ENCODE data around the gene CYP2U1.

CYP2U1 gene

GRCh38 chr4:107994894-107995293 is 63.5 kb downstream of the CYP2U1 start:
- Histone ChIP-seq H3K9me2 (replicated peaks; ENCODE audit: insufficient read depth, low read length) (no peaks in the 10 kb centered on the region), H4K20me1 (ENCODE audit: insufficient read depth, low read length) (no peaks in the 10 kb centered on the region), H3K27ac (ENCODE audit: low read length) (no peak overlapping the region), H3K9me3 (replicated peaks; ENCODE audit: insufficient read depth, low read length) (no peaks in the 10 kb centered on the region), H3K79me2 (ENCODE audit: low read length) (peaks cover 100% of the 10 kb centered on the region), H3K4me3 (ENCODE audit: low read length) (no peak overlapping the region), H3F3A (ENCODE audit: insufficient read depth, low read length) (peaks cover 11% of the 10 kb centered on the region; the same call in 1 of the 2 replicates), H3K27me3 (replicated peaks; ENCODE audit: insufficient read depth, low read length) (no peaks in the 10 kb centered on the region), H3K36me3 (replicated peaks; ENCODE audit: insufficient read depth, low read length) (no peaks in the 10 kb centered on the region; the same call in 1 of the 2 replicates), H3K4me1 (ENCODE audit: low read length) (peaks cover 55% of the 10 kb centered on the region), H3K9ac (ENCODE audit: low read length) (no peak overlapping the region), H3K4me2 (ENCODE audit: low read depth, low read length) (peak overlapping the region; percentile 51), H2AFZ (ENCODE audit: low read length) (no peak overlapping the region)
- TF ChIP-seq EZH2 (optimal IDR thresholded peaks at IDR 0.05; ENCODE audit: low read depth, low read length) = no peak
- DNase-seq = no peak

- no peaks in the 10 kb centered on the region for H3K27me3 ChIP-seq (replicated peaks; ENCODE audit: insufficient read depth, low read length)
- TF ChIP-seq EZH2 (optimal IDR thresholded peaks at IDR 0.05; ENCODE audit: low read depth, low read length) = no peak
- no peak for TF ChIP-seq EZH2phosphoT487 (IDR thresholded peaks at IDR 0.05; ENCODE audit: low read length)
- TF ChIP-seq, protein P1, sequence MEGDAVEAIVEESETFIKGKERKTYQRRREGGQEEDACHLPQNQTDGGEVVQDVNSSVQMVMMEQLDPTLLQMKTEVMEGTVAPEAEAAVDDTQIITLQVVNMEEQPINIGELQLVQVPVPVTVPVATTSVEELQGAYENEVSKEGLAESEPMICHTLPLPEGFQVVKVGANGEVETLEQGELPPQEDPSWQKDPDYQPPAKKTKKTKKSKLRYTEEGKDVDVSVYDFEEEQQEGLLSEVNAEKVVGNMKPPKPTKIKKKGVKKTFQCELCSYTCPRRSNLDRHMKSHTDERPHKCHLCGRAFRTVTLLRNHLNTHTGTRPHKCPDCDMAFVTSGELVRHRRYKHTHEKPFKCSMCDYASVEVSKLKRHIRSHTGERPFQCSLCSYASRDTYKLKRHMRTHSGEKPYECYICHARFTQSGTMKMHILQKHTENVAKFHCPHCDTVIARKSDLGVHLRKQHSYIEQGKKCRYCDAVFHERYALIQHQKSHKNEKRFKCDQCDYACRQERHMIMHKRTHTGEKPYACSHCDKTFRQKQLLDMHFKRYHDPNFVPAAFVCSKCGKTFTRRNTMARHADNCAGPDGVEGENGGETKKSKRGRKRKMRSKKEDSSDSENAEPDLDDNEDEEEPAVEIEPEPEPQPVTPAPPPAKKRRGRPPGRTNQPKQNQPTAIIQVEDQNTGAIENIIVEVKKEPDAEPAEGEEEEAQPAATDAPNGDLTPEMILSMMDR (IDR thresholded peaks at IDR 0.05; ENCODE audit: low read length) = no peak
- H3K9ac ChIP-seq (ENCODE audit: low read length) = no peak overlapping the region
- peaks cover 5% of the 10 kb centered on the region; the same call in 1 of the 2 replicates for H3K36me3 ChIP-seq (replicated peaks; ENCODE audit: insufficient read depth, low read length)
- H3K9me3 ChIP-seq (replicated peaks; ENCODE audit: insufficient read depth, low read length) = no peaks in the 10 kb centered on the region
- H2AFZ ChIP-seq (ENCODE audit: low read length) = no peak overlapping the region
- no peak overlapping the region for H3K4me3 ChIP-seq (ENCODE audit: low read length)
- DNase-seq = peak; percentile 33
- H3K79me2 ChIP-seq (ENCODE audit: low read length) = peaks cover 100% of the 10 kb centered on the region
- peaks cover 62% of the 10 kb centered on the region for H3K4me1 ChIP-seq (ENCODE audit: low read length)
- peaks cover 11% of the 10 kb centered on the region; the same call in 1 of the 2 replicates for H3F3A ChIP-seq (ENCODE audit: insufficient read depth, low read length)
- peak overlapping the region; percentile 43 for H3K4me2 ChIP-seq (ENCODE audit: low read depth, low read length)
- H3K27ac ChIP-seq (ENCODE audit: low read length) = peak overlapping the region; percentile 33; the same call in 1 of the 2 replicates
- H3K9me2 ChIP-seq (replicated peaks; ENCODE audit: insufficient read depth, low read length) = no peaks in the 10 kb centered on the region
- H4K20me1 ChIP-seq (ENCODE audit: insufficient read depth, low read length) = no peaks in the 10 kb centered on the region
Measured at GRCh38 chr4:107996949-107997788, 65.8 kb downstream of the CYP2U1 start.

GRCh38 chr4:107997794-107998193 is 66.4 kb downstream of the CYP2U1 start:
- Histone ChIP-seq H3K4me2 (ENCODE audit: low read depth, low read length) (peak overlapping the region; percentile 43; the same call in 1 of the 2 replicates), H3K4me3 (ENCODE audit: low read length) (no peak overlapping the region), H3K36me3 (replicated peaks; ENCODE audit: insufficient read depth, low read length) (peaks cover 5% of the 10 kb centered on the region; the same call in 1 of the 2 replicates), H3K27me3 (replicated peaks; ENCODE audit: insufficient read depth, low read length) (no peaks in the 10 kb centered on the region), H3K9me3 (replicated peaks; ENCODE audit: insufficient read depth, low read length) (no peaks in the 10 kb centered on the region), H3F3A (ENCODE audit: insufficient read depth, low read length) (peaks cover 11% of the 10 kb centered on the region; the same call in 1 of the 2 replicates), H2AFZ (ENCODE audit: low read length) (no peak overlapping the region), H3K9ac (ENCODE audit: low read length) (no peak overlapping the region), H3K79me2 (ENCODE audit: low read length) (peaks cover 98% of the 10 kb centered on the region), H4K20me1 (ENCODE audit: insufficient read depth, low read length) (no peaks in the 10 kb centered on the region), H3K27ac (ENCODE audit: low read length) (peak overlapping the region; percentile 33; the same call in 1 of the 2 replicates), H3K4me1 (ENCODE audit: low read length) (peaks cover 57% of the 10 kb centered on the region), H3K9me2 (replicated peaks; ENCODE audit: insufficient read depth, low read length) (no peaks in the 10 kb centered on the region)
- TF ChIP-seq EZH2phosphoT487 (IDR thresholded peaks at IDR 0.05; ENCODE audit: low read length) (no peak), EZH2 (optimal IDR thresholded peaks at IDR 0.05; ENCODE audit: low read depth, low read length) (no peak)
- TF ChIP-seq, protein P1 (IDR thresholded peaks at IDR 0.05; ENCODE audit: low read length) = no peak
- no peak for DNase-seq

Data from MM.1S (cell line).